GM21367 (cell line): Measurements from ENCODE around the gene WNK3.

Experiments used
- ATAC-seq: cut with Tn5 transposase; IDR thresholded peaks from one replicate; pipeline ENCODE4 v1.9.1; 2021; ENCODE audit not compliant: unreplicated experiment

WNK3 gene

DNA sequence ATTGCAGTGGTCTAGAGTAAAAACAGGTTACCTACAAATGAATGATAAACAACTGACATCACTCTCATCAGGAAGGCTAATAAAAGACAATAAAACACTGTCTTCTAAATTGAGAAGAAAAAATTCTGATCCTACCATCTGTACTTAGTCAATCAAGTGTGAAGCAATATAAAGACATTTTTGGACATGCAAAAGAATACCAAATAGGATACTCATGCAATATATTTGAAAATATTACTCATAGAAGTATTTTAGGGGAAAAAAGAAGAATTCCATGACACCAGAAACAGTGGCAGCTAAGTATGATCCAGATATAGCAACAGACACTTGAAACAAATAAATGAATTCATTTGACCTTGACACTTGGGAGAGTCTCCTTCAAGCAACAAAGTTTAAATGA, 111.0 kb downstream of the WNK3 start:
- ATAC-seq = no peak

DNA sequence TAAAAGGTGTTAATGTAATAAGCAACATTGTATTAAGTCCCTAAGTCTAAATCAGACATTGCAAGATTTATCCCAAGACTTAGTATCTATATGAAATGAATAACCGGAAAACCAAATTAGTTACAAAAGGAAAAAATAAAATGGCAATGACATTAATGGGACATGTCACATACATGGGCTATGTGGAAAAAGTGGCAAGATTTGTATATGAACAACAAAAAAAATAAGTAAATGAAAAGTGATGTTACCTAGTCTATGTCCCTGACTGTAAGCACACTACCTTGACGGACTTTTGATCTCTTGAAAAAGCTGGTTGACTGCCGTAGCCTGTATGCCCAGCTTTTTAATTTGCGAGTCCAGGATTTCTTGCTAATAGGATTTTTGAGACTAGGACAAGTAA, 119.3 kb downstream of the WNK3 start:
- no peak for ATAC-seq

DNA sequence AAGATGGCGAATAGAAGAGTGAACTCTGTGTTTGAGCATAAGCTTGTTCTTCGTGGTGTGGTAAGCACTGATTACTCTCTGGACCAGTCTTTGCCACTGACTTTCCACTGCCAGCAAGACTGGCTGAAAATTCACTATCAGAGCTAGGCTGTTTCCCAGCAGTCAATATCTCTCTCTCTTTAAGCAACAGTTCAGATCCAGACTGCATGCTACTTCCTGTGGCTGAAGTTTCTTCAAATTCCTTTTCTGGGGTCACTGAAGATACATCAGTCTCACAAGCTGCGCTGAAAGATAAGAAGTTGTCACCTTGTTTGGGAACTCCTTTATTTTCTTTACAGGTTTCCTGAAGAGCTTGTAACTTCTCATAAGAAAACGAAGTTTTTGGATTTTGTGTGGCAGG, 120.8 kb downstream of the WNK3 start:
- ATAC-seq = no peak

DNA sequence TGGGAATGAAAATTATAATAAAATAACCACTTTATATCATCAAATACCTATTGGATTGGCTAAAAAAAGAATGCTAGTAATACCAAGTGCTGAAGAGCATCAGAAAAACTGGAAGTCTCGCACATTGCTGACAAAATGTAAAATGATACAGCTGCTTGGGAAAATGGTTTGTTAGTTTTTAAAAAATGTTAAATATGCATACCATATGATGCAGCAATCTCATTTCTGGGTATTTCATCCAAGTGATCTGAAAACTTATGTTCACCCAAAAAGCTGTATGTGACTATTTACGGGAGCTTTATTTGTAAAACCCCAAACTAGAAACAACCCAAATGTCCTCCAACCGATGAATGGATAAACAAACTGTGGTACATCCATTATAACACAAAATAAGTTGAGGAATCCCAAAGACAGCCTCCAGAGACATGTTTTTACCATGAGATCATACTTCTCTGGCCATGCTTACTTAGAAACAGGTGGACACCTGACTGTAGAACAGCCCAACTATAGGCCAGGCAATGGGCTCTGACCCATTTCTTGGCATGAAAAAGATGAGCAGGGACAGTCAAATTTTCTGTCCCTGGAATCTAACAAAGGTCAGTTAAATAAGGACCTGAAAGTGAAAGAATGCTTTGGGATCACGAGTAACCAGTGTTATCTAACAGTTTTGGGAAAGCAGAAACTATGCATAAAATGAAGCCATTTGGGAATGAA, 127.3 kb downstream of the WNK3 start:
- no peak for ATAC-seq

DNA sequence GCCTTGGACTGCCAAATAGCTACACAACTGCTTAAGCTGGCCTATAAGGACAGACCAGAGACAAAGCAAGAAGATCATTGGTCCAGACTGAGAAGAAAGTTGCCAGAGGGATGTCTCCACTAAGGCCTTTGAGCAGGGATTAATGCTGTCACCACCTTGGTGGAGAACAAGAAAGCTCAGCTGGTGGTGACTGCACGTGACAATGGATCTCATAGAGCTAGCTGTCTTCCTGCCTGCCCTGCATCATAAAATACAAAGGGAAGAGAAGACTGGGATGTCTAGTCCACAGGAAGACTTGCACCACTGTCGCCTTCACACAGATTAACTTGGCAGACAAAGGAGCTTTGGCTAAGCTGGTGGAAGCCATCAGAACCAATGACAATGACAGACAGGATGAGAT, 134.3 kb downstream of the WNK3 start:
- no peak for ATAC-seq

DNA sequence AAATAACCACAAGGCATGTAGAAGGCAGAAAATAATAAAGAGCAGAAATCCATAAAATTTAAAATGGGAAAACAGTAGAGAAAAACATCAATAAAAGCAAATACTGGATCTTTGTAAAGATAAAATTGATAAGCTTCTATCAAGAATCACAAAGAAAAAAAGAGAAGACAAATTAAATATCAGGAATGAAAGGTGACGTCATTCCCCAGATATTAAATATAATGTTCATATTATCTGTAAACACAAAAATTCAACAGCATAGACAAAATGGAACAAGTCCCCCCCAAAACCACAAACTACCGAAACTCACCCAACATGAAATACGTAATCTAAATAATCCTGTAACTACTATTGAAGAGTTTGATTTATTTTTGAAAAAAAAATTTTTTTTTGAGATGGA, 144.2 kb downstream of the WNK3 start:
- ATAC-seq = no peak

DNA sequence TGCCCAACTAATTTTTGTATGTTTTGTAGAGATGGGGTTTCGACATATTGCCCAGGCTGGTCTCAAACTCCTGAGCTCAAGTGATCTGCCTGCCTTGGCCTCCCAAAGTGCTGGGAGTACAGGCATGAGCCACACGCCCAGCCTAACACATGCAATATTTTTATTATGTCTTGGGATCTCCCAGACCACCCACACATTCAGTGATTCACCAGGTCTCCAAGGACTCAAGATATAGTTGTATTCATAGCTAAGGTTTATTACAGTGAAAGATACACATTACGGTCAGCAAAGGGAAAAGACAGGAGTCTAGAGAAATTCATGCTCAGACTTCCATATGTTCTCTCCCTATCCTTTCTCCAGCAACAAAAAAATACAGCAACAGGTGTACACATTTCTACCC, 149.3 kb downstream of the WNK3 start:
- ATAC-seq = no peak

DNA sequence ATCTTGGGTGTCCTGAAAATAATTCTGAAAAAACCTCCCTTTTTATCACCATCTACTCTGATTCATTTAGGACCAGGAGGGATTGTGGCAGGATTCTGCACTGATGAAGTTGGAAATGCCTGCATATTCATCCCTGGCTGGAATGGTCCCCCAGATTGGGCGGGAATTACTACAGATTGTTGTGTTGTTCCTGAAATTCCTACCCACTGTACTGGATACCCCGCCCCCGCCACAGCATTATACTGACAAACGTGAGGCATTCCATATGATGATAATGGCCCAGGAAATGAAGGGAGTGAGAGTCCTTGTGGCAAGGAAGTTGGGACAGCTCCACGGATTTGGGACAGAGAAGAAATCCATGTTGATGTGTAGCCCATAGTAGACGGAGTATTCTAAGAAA, 159.6 kb downstream of the WNK3 start:
- no peak for ATAC-seq

DNA sequence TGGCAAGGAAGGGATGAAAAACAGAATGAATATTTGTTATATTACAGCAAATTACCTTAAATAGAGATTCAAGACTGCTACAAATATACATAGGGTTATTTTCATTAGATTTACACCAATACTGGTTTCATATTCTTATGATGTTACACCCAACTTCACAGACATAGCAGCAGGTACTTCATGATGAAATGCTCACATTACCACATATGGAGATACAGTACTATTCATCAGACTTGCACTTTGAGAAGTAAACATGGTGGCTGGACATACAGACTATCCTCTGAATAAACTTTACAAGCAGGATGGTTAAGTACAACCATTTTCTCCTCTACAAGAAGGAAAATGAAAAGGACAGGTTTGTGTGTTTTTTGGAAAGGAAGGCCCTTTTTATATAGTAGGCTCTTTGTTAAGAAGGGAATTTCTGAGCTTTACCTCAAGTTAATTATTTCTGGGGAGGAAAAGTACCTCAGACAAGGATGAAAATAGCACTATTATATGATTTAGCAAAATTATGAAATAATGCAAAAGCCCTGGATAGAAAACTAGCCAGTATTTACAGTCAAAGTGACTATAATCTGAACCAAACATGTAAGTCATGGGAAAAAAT, 162.8 kb downstream of the WNK3 start:
- ATAC-seq = no peak

DNA sequence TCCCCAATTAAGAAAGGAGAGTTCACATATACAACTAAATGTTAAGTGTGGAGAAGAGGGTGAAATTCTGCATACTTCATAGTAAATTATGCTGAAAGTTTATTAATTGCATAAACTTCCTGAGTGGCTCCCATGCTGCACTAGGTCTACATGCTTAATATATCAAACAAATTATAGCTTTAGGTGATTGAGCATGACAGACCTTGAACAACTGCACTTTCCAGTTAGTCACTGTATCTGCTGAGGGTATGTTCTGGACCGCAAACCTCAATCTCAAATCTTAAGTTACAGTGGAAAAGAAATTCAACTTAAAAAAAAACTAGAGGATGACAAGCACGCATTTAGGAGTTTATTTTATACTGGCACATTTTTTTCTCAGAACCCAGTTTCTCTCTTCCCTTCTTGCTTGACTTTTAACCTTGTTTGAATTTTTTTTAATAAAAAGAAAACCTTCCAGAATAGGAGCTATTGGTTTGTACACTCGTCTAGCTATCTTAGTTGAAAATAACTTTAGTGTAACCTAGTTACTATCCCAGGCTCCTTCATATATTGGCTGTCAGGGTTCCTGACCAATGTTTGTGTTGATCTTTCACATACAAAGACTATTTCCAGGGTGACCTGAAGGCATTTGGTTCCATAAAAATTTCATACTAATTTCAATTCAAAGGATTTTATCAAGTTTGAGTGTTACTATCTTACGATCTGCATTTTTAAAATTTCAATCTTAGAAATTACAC, 164.6 kb downstream of the WNK3 start:
- ATAC-seq = no peak

DNA sequence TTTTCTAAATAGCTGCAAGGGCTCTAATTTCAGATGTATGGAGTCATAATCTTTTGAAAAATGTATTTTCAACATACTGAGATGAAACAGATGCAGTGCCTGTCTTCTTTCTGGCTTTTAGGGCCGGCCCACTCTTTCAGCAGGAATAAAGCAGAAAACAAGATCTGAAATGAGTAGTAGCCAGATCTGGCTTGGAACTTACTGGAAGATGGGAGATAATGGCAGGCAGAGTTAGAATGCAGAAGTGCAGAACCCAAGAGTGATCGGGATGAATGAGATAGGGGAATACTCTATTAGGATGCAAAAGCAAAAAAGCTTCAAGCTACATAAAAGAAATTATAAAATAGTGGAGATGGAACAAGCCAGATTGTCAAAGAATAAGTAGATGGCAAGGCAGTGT, 173.4 kb downstream of the WNK3 start:
- no peak for ATAC-seq

DNA sequence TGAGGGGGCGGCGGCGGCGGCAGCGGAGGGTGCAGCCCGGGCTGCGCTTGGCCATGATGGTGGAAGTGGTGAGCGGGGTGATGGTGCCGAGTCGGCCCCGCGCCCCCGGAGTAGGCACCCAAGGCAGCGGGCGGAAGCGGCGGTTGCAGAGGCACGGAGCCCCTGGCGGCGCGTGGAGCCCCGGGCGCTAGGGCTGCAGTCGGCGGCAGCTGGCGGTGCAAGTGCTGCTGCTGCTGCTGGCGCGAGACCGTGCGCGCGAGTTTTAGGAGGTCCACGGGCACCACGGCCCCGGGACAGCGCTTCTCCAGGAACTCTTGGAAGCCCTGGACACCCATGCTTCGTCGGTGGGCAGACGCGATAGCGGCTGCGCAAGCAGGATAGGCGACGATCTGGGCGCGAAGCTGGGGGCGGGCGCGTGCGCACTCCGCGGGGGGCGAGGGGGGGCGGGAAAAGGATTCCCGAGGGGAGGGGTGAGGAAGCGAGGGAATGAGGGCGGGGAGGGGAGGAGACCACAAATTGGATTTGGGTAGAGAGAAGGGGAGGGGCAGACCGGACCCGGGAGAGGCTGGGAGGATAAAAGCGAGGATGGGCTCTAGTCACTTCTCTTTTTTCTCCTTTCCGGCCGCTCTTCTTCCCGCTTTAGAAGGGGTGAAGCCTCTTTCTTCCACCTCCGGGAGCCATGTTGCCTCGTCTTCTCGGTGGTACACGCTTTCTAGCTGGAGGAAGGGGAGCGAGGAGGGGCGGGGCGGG, 174.8 kb downstream of the WNK3 start, which contains the start of gene FAM120C:
Gene FAM120C, minus strand, starts transcription at position 391 of the 750 bp plus-strand sequence. Its CDS starts 56 bp downstream, at position 335.
- peak; percentile 37 for ATAC-seq

DNA sequence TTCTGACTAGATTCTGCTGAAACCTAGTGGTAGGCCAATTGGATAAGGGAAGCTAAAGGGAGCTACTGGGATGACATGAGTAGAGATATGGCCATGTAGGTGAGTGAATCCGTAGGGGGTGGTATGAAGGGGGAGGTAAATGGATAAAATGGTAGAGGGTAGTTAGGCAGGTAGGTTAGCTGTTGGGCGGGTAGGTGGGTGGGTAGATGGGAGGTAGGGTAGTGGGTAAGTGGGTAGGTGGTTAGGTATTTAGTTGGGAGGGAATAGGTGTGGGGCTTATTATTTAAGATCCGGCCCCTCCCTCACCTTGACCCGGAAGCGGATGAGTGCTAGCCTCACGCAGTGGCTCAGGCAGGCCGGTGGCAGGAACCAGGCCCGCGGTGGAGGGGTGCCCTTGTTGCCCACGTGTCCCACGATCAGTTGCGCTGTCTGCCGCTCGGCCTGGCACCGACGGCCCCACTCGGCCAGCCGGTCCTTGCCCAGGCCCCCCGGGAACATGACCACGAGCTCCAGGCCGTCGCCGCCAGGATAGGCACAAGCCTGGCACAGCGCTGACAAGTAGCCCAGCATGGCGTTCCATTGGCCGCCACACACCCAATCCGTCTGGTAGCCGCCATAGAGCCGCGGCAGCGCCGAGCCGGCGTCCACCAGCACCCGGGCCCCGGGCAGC, 175.5 kb downstream of the WNK3 start:
- peak; percentile 59 for ATAC-seq

DNA sequence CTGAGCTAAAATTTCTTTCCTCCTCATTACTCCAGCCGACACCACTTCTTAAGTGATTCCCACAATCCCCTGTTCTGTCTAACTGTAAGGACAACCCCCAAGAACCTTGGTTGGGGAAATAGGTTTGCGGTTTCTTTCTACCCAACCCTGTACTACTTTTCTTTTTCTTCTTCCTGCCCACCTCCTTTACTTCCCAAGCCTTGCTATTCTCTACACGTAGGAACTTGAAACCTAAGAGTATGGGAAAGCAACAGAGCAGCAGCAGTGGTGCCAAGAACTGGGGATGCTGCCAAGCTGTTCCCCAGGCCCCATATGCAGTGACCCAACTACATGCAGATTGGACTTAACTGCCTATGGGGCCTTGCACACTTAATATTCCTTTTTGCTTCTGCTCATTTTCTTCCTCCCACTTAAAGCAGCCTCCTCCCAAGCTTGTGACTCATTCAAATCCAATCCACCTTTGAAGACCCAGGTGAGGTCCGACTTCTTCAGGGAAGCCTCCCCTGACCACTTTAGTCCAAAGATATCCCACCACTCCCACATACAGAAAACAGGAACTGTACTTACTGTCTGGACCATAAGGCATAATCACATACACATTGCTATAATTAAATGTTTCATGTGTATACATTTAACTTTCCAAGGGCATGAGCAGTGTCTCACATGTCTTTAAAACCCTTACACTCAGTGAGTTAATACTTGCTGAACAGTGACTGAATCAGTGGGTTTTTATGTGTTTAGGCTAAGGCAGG, 176.5 kb downstream of the WNK3 start:
- ATAC-seq = no peak

DNA sequence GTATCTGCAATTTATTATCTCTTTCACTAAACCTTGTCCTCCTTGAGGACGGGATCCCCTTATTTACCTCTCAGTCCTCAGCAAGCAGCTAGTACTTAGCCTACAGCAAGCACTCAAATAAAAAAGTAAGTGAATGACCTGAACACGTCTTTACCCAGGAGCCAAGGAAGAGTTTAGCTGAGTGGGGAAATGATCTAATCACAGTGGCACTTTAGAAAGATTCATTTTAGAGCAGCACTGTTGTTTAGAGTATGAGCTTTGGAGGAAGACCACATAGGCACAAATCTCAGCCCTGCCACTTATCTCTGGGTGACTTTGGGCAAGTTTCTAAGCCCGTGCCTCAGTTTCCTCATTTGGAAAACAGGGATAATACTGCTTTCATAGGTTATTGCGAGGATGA, 177.4 kb downstream of the WNK3 start:
- no peak for ATAC-seq

DNA sequence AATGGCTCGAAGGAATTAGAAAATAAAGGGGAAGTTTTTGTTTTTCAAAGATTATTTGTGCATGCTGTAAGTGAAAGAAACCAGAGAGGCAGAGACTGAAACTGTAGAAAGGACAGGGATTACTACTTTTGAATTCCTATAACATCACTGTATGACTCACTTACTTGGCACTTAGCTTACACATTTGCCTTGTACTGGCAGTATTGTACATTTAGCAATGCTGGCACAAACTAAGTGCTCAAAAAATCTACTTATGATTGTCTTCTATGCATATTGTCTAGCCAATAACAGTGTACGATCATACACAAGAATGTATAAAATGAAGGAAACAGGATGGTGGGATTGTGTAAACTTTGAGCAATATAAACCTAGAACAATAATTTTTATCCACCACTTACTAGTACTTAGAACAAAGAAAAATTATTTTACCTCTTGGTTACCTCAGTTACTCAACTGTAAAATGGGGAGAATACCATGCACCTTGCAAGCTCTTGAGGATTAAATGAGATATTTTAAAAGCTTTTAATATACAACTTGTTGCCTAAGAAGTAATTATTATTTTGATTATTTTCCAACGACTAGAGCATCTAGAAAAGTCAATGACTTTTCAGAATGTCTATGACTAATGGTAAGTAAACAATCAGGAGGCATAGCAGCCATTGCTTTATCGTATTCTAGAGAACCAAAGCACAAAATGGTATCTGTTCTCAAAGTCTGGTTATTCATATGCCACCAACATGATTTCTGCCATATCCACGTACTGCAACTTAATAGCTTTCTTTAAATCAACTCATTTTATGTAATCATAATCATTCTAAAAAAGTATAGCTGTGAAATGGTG, 179.5 kb downstream of the WNK3 start:
- no peak for ATAC-seq

DNA sequence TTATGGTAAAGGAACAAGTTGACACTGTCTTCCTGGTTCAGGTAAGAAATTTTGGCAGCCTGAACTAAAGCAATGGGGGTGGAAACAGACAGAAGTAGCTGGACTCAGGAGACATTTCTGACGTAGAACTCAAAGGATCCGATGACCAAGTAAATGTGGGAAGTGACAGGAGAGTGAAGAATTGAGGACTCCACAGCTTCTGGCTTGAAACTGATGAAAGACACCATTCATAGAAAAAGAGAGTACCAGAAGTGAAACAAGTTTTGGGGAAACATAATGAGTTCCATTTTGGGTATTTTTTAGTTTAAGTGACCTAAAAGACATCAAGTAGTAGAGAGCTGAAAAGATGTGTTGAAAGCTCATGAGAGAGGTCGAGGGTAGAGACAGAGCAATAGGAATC, 180.5 kb downstream of the WNK3 start:
- no peak for ATAC-seq

DNA sequence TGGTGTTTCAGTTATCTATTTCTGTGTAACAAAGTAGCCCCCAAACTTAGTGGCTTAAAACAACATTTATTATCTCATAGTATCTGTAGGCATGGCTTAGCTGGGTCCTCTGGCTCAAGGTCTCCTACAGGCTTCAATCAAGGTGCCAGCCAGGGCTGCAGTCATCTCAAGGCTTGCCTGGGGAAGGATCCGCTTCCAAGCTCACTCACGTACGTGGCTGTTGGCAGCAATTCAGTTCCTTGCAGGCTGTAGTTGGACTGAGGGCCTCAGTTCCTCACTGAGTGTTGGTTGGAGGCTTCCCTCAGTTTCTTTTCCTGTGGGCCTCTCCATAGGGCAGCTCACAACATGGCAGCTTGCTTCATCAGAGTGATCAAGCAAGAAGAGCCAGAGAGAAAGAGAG, 184.1 kb downstream of the WNK3 start:
- no peak for ATAC-seq

DNA sequence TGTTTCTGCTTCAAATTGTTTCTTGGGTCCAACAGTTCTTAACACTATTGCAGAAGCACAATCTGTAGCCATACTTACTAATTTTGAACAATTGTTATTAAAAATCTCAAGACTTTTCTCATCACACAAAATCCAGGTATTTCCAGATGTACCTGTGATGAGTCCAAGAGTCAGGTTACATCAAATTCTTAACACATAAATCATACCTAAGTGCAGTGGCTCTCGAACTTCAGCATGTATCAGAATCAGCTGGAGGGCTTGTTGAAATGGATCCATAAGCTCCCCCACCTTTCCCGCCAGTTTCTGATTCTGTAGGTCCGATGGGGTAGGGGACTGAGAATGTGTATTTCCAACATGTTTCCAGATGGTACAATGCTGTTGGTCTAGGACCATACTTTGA, 185.4 kb downstream of the WNK3 start:
- ATAC-seq = no peak
